Brain microvascular endothelial cell (primary cell): Measurements from ENCODE around the gene WWOX.

Experiments
- DNase-seq: peaks from one replicate; pipeline ENCODE4 v3.0.0-alpha.2; 2020
- H3K27ac ChIP-seq: fragments of 250-450 bp; sonication (Bioruptor Pico); 2 replicates; pipeline ENCODE4 v1.5.1; 2020; ENCODE audit warnings: mild to moderate bottlenecking, moderate library complexity
- H3K27me3 ChIP-seq: fragments of 250-450 bp; sonication (Bioruptor Pico); replicated peaks from 2 replicates; pipeline ENCODE4 v1.5.1; 2020; ENCODE audit warnings: mild to moderate bottlenecking
- H3K36me3 ChIP-seq: fragments of 250-450 bp; sonication (Bioruptor Pico); replicated peaks from 2 replicates; pipeline ENCODE4 v1.5.1; 2020; ENCODE audit warnings: mild to moderate bottlenecking
- H3K4me3 ChIP-seq: 2 replicates; pipeline ENCODE4 v1.5.1; 2011; ENCODE audit warnings: low read depth, mild to moderate bottlenecking, control low read depth, low read length, moderate library complexity
- in situ Hi-C: cut with HindIII; loops from 2 replicates; pipeline ENCODE4 v1.10.0; 2017; ENCODE audit warnings: low sequenced_read_pairs, low pct_ligation_motif_present
- TF ChIP-seq, protein P1 (sequence below): IDR thresholded peaks from 2 replicates; pipeline ENCODE4 v1.5.1; 2011; ENCODE audit warnings: low read depth, mild to moderate bottlenecking, moderate library complexity, low read length, control low read depth, inconsistent platforms; ENCODE audit errors: missing control alignments

The WWOX gene

DNA sequence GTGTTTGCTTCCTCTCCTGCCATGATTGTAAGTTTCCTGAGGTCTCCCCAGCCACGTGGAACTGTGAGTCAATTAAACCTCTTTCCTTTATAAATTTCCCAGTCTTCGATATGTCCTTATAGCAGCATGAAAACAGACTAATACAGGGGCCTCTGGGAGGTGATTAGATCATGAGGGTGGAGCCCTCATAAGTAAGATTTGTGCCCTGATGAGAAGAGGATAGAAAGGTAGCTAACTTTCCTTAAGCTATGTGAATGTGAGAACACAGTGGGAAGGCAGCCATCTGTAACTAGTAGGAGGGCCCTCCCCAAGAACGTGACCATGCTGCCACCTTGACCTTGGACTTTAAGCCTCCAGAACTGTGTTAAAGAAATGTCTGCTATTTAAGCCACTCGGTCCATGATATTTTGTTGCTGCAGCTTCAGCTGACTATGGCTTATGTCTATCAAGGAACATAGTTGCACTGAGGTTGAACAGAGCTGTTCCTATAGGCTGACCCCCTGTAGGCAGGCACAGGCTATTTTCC lies 30.7 kb downstream of the WWOX start:
- TF ChIP-seq, protein P1, sequence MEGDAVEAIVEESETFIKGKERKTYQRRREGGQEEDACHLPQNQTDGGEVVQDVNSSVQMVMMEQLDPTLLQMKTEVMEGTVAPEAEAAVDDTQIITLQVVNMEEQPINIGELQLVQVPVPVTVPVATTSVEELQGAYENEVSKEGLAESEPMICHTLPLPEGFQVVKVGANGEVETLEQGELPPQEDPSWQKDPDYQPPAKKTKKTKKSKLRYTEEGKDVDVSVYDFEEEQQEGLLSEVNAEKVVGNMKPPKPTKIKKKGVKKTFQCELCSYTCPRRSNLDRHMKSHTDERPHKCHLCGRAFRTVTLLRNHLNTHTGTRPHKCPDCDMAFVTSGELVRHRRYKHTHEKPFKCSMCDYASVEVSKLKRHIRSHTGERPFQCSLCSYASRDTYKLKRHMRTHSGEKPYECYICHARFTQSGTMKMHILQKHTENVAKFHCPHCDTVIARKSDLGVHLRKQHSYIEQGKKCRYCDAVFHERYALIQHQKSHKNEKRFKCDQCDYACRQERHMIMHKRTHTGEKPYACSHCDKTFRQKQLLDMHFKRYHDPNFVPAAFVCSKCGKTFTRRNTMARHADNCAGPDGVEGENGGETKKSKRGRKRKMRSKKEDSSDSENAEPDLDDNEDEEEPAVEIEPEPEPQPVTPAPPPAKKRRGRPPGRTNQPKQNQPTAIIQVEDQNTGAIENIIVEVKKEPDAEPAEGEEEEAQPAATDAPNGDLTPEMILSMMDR: no peak
- Histone ChIP-seq H3K4me3 (no peak overlapping the region), H3K27ac (no peak overlapping the region), H3K36me3 (no peaks in the 10 kb centered on the region), H3K27me3 (no peaks in the 10 kb centered on the region)
- in situ Hi-C loops: no loop called here
- no peak for DNase-seq

DNA sequence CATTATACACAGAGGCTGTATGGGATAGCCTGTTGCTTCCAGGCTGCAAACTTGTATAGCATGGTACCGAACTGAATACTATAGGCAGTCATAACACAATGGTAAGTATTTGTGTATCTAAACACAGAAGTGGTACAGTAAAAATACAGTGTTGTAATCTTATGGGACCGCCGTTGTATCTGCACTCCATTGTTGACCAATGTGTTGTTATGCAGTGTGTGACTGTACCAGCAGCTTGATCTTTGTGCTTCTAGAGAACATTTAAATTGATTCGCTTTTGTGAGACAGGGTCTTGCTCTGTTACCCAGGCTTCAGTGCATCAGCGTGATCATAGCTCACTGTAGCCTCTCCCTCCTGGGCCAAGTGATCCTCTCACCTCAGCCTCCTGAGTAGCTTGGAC lies 31.5 kb downstream of the WWOX start:
- TF ChIP-seq, protein P1: no peak
- Histone ChIP-seq H3K27me3 (no peaks in the 10 kb centered on the region), H3K27ac (no peak overlapping the region), H3K36me3 (no peaks in the 10 kb centered on the region), H3K4me3 (no peak overlapping the region)
- DNase-seq: no peak
- in situ Hi-C loops: no loop called here

DNA sequence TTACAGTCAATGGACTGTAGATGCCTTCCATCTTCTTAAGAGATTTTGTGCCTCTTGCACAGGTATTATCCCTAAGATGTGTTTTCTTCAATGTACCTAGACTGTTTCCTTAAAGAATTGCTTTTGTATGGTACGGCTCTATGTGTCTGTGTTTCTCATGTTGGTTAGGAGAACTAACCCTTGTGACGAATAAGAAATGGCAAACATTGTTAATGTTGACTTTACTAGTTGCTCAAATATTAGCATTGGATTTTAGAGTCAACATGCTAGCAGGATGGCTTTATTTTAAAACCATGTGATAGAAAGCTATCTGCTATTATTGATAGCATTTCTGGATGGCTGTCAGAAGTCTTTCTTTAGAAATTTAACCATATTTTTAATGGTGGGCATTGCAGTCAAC lies 34.5 kb downstream of the WWOX start:
- Histone ChIP-seq H3K4me3 (no peak overlapping the region), H3K27me3 (no peaks in the 10 kb centered on the region), H3K27ac (no peak overlapping the region), H3K36me3 (no peaks in the 10 kb centered on the region)
- TF ChIP-seq, protein P1: no peak
- DNase-seq: no peak
- in situ Hi-C loops: no loop called here

DNA sequence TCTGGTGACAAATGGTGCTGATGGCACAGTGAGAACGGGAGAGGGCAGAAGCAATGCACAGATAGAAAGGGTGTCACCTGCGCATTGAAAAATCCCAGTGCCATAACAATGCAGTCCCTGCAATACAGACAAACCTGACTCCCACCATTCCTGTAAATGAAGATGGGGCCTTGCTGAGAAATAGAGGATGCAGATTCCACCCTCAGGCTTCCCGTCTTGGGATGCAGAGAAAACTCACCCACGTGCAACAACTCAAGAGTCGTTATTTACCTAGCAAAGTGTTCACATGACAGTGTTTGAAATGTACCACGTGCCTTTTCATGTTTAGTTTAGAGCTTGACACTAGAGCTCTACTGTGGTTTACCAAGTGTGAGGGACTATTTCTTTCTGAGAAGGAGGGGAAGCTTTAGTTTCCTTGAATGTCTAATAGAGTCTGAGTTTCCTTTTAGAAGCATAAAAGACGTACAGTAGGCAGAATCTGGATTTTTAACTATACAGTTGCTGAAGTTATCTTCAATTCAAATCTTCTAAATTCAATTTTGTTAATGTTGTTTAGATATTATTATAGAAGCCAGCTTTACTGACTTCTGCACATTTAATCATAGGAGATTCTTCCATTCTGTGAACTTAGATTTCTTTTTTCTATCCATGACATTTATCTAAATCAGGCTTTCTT lies 35.6 kb downstream of the WWOX start:
- H3K27ac ChIP-seq: no peak overlapping the region
- TF ChIP-seq, protein P1: no peak
- no peak overlapping the region for H3K4me3 ChIP-seq
- H3K27me3 ChIP-seq: no peaks in the 10 kb centered on the region
- in situ Hi-C loops: no loop called here
- DNase-seq: no peak
- H3K36me3 ChIP-seq: no peaks in the 10 kb centered on the region

DNA sequence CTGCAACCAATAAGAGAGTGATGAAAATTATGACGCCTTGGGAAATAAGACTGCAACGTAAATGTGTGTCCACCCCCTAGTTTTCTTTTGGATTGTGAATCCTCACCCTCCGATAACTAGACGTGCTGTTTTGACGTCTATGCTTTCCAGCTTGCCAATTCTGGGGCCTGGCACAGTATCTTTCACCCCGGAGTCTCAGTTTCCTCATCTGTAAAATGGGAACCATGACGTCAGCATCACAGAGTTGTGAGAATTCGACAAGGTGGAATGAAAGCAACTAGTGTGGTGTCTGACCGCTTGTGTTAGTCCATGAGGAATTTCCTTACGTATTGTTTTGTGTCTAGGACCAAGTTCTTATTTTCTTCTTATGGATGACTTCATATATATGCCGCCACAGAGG lies 37.7 kb downstream of the WWOX start:
- Histone ChIP-seq H3K36me3 (no peaks in the 10 kb centered on the region), H3K27me3 (no peaks in the 10 kb centered on the region), H3K4me3 (no peak overlapping the region), H3K27ac (no peak overlapping the region)
- in situ Hi-C loops: no loop called here
- DNase-seq: no peak
- TF ChIP-seq, protein P1: no peak
